ENCODE measurements around the gene KAT2A. TPM values are rescaled to one million over a fixed set of nuclear protein-coding genes. Genes with fewer than 3 reads are reported as not detected.

Gene KAT2A
- total and polyA plus RNA-seq, 11 donors, result 6.9 to 33.0 (median 15.3) TPM

GRCh38 chr17:42107597-42108576, 13.3 kb downstream of the KAT2A start:
- TF ChIP-seq POLR2A (IDR thresholded peaks at IDR 0.05), result no peak
- no peak overlapping the region for H3K27ac ChIP-seq
- intact Hi-C loops (cut with DNase I), result no loop called here

GRCh38 chr17:42107124-42107523, 14.0 kb downstream of the KAT2A start:
- DNase-seq, result no peak
- H3K27ac ChIP-seq, result no peak overlapping the region
- H3K4me1 ChIP-seq, result peaks cover 0 to 21% (median 9%) of the 10 kb centered on the region in 12 donors
- H3K4me3 ChIP-seq, result peak overlapping the region in 7 of 12 donors; percentile 22 to 53 (median 29)
- intact Hi-C loops (cut with DNase I), result no loop called here
- 72 to 82% (median 78%) methylated on average over 6 of the region's 6 CpGs for WGBS, 4 donors
- H3K9me3 ChIP-seq, result no peaks in the 10 kb centered on the region
- H3K27me3 ChIP-seq, result no peaks in the 10 kb centered on the region
- peaks cover 0 to 72% (median 5%) of the 10 kb centered on the region in 9 donors for H3K36me3 ChIP-seq
- no peak for ATAC-seq
- TF ChIP-seq CTCF (IDR thresholded peaks at IDR 0.05), result no peak
- TF ChIP-seq POLR2A (IDR thresholded peaks at IDR 0.05), result no peak

More at GRCh38 chr17:42107597-42108576, 13.3 kb downstream of the KAT2A start:
- ATAC-seq (peak; percentile 22 to 86 (median 77)), DNase-seq (peak; percentile 54 to 92 (median 79))
- peak overlapping the region in 9 of 12 donors; percentile 9 to 53 (median 24) for H3K4me3 ChIP-seq
- H3K36me3 ChIP-seq, result peaks cover 0 to 71% (median 5%) of the 10 kb centered on the region in 9 donors
- no peaks in the 10 kb centered on the region for H3K9me3 ChIP-seq
- 46 to 78% (median 60%) methylated on average over 32 to 51 of the region's 51 CpGs for WGBS, 4 donors
- H3K27me3 ChIP-seq, result no peaks in the 10 kb centered on the region
- H3K4me1 ChIP-seq, result peaks cover 0 to 24% (median 12%) of the 10 kb centered on the region in 12 donors

GRCh38 chr17:42106009-42106408, 15.2 kb downstream of the KAT2A start:
- WGBS, 4 donors, result 86 to 96% (median 94%) methylated on average over 2 of the region's 2 CpGs
- no peaks in the 10 kb centered on the region for H3K27me3 ChIP-seq
- no peaks in the 10 kb centered on the region for H3K9me3 ChIP-seq
- H3K4me3 ChIP-seq, result no peak overlapping the region
- ATAC-seq (no peak), DNase-seq (no peak)
- peaks cover 0 to 72% (median 5%) of the 10 kb centered on the region in 9 donors for H3K36me3 ChIP-seq
- no peak for TF ChIP-seq POLR2A (IDR thresholded peaks at IDR 0.05)
- no peak for TF ChIP-seq CTCF (IDR thresholded peaks at IDR 0.05)
- H3K4me1 ChIP-seq, result peaks cover 0 to 10% (median under 1%) of the 10 kb centered on the region in 12 donors
- intact Hi-C loops (cut with DNase I), result no loop called here
- no peak overlapping the region for H3K27ac ChIP-seq

GRCh38 chr17:42104264-42104663, 16.9 kb downstream of the KAT2A start:
- ATAC-seq, result no peak
- intact Hi-C loops (cut with DNase I), result loop anchor here in 6 of 10 donors (5.0 kb wide), 4 partner anchors 37 to 142 kb away; partner anchors contain the start of gene CNP (in 1 of the 6)
- 68 to 72% (median 72%) methylated on average over 3 of the region's 3 CpGs for WGBS, 4 donors
- TF ChIP-seq POLR2A (IDR thresholded peaks at IDR 0.05), result no peak
- no peak for TF ChIP-seq CTCF (IDR thresholded peaks at IDR 0.05)
- no peak overlapping the region for H3K27ac ChIP-seq
- H3K9me3 ChIP-seq, result no peaks in the 10 kb centered on the region
- H3K27me3 ChIP-seq, result no peaks in the 10 kb centered on the region
- peaks cover 0 to 60% (median 5%) of the 10 kb centered on the region in 9 donors for H3K36me3 ChIP-seq
- DNase-seq, result no peak
- H3K4me3 ChIP-seq, result no peak overlapping the region
- peaks cover 0 to 9% (median 0%) of the 10 kb centered on the region in 12 donors for H3K4me1 ChIP-seq
